GM21825 (cell line): ENCODE data around the gene SLC23A2.
"Not testable (repeated sequence)": the region's sequence is repeated elsewhere in the genome, so short reads cannot be mapped to it uniquely, and the experiment has no call there.

ENCODE experiments used
- ATAC-seq: cut with Tn5 transposase; IDR thresholded peaks from one replicate; pipeline ENCODE4 v1.9.1; 2021; ENCODE audit warnings: mild to moderate bottlenecking, moderate library complexity; ENCODE audit not compliant: unreplicated experiment

The SLC23A2 gene

DNA sequence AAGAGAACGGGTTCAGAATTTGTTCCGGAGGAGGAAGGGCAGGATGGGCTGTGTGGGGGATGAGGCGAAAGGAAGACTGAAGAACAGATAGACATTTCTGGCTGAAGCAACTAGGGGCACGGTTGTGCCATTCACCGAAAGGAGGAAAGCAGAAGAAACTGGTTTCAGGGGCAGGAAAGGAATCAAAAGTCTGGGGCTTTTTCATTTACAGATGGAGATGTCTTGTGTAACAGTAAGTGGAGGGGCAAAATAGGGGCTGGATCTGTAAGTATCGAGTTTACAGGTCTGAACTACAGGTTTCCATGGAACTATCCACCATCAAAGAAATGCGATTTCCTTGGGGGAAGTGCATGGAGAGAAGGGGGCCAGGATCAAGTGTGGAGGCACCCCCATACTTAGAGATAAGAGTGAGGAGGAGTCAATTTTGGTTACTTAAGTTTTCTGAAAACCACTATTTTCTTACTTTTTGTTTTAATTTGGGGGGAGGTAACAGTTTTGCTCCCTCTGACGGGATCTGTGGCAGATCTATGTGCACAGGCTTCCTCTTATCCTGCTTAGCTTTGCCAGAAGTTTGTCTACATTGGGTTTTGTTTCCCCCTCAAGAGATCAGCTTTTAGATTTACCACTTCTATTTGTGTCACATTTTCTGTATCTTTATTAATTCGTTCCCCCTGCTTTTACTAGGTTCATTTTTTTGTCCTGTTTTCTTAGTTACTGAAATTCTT, 120.1 kb downstream of the SLC23A2 start:
- no peak for ATAC-seq

DNA sequence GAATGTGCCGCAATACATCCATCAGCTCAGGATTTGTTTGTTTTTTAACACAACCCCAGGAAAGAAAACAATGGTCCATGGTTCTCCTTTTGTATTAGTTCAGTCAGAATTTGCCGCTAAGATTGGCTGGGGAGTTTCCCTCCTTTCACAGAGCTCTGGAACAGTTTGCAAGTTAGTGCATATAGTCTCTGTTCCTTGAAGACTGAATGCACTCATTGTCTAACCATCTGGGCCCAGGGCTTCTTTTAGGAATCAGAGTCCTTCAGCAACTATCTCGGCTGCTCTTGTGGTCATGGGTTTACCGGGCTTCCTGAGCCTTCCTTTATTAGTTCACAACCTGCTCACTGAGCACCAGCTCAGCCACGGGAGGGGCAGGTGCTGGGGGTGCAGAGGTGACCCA, 121.3 kb downstream of the SLC23A2 start:
- no peak for ATAC-seq

DNA sequence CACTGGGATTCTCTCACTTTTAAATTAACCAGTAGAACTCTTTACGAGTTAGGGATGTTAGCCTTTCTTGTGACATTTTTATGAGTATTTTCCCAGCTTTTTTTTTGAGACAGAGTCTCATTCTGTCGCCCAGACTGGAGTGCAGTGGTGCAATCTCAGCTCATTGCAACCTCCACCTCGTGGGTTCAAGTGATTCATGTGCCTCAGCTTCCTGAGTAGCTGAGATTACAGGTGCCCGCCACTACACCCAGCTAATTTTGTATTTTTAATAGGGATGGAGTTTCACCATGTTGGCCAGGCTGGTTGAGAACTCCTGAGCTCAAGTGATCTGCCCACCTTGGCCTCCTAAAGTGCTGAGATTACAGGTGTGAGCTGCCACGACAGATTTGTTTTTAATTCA, 123.2 kb downstream of the SLC23A2 start:
- ATAC-seq = not testable (repeated sequence)

DNA sequence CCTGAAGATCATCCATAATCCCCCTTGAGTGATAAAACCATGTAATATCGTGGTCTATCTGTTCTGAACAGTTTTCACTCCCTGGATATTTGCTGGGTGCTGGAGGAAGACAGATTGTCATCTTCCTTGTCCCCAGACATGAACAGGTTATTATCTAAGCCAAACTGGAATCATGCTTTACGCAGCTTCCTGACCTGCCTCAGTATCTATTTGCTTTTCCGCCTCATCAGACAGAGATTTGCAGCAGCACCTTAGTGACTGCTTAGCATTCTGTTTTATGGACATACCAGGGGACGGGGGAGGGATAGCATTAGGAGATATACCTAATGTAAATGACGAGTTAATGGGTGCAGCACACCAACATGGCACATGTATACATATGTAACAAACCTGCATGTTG, 124.6 kb downstream of the SLC23A2 start:
- ATAC-seq = no peak

DNA sequence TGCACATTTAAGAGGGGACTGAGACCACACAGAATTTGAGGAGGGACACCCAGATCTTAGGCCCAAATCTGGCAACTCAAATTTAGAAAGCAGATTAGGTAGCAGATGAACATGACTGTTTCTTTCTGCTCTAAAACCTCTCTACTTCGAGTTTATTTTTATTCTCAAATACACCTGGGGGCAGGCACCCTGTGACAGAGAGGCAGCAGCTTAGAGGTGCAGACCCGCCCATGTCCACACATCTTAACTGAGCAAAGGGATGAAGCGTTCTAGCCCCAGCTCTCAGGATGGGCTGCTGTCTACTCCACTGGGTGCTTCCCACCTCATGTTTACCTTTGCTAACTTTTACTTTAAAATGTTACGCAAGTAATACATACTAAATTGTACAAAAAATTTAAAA, 125.0 kb downstream of the SLC23A2 start:
- no peak for ATAC-seq

DNA sequence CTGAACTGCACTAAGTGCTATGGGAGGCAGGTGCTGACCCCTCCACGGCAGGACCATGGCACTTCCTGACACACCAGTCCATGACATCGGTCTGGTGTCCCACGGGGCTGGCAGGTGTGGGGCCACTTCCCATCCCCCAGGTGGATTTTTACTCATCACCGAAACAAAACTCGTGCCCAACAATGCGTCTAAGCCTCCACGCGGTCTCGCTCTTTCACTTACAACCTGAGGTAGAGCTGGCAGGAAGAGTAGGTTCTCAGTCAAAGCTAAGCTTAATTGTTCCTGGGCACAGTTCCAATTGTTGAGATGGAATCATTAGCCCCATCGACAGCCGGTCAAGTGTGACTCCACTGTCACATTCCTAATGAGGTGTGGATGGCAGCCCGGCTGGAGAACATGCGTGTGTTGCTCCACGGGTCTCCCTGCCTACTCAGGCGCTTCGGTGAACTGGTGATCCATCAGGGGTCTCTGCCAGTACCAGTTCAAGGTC, 125.7 kb downstream of the SLC23A2 start:
- ATAC-seq = no peak

DNA sequence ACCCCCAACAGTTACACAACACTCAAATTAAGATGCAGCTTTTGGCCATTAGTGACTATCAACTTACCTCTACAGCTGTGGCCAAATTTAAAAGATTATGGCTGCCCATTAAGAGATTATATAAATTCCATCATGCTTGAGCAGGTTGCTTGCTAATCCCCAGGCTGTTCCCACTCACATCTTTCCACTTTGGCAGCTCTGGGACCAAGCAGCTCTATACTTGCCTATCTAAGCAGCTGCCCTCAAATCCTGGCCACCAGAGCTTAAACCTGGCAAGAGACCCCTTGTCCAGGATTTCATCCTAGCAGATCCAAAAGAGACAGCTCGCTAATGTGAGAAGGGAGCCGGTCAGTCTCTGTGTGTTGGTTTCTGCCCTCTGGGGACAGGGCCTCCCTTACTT, 127.9 kb downstream of the SLC23A2 start:
- no peak for ATAC-seq

DNA sequence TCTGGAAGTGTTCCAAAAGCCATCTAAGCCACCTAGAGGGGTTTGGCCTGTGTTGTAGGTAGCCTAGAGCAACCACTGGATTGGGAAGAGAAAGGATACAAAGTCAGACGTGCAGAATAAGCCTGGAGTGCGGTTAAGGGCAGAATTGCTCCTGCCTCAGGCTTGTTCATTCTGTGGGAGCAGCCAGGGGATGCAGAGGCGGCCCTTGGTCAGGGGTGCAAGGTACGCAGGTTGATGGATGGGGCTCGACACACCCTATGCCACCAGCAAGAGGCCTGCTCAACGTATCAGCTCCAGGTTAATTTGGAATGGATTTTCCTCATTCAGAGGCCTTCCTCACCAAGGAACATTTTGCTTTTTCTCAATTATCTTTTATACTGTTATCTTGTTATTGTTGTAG, 129.8 kb downstream of the SLC23A2 start:
- ATAC-seq = no peak

DNA sequence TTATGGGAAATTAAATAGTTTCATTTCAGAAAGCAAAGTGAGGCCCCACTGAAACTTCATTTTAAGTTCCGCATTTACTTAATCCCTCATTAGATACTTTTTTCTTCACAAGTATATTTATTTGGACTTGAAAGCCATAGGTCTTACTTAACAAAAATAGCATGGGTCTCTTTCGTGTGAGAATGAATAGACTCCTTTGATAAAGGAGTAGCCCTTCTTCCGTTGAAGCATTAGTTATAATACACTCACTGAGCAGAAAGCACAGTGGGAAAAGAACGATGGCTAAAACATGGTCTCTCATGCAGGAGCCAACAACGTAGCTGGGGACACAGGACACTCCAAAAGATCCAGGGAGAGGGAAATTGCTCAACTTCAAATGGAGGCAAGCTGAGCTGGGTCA, 130.4 kb downstream of the SLC23A2 start:
- ATAC-seq = no peak

DNA sequence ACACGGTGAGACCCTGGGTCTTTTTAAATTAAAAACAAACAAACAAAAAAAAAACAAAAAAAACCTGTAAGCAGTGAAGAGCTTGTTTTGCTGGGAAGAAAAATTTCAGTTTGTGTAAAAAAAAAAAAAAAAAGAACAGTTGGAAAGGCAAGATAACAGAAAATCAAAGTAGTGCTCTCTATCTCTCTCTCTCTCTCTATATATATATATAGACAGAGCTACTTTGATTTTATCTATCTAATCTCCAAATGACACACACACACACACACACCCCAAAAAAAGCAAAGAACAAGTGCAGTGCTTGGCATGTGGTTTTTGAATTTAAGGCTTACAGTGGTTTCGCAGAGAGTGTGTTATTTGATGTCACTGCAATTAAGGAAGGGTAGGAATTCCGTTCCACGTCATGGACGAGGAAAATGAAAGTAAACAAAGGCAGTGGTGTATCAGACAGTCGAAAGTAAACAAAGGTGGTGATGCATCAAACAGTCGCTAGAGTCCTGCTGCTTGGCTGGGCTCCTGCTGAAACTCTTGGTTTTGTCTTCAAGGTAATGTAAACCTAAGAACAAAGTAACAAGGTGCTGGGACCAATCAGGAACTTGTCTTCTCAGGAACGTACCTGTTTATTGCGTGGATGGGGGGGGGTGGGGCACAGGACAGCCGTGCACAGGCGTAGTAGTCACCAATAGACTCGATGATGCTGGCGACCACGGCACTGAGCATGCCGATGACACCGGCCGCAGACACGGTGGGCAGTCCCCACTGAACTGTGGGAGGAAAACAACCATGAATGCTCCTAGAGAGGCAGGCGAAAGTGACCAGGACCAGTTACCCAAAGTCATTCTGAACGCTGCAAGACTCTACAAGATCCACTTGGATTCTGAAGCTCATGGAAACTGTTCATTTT, 131.8 kb downstream of the SLC23A2 start:
- ATAC-seq = no peak

DNA sequence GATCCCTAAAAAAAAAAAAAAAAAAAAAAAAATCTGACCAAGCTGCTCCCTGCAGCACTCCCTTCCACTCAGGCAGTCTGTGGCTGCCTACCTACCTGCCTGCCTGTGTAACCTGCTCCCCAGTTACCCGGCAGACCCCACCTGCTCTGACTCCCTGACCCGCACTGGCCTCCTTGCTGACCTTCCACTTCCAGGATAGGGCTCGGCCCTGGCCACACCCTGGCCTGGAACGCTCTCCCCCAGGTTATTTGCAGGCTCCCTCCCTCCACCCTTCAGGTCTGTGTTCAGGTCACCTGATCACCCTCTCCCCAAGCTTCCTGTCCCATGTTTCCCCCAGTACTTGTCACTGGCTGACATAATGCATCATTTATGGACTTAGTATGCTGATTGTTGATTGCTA, 134.3 kb downstream of the SLC23A2 start:
- ATAC-seq = no peak

DNA sequence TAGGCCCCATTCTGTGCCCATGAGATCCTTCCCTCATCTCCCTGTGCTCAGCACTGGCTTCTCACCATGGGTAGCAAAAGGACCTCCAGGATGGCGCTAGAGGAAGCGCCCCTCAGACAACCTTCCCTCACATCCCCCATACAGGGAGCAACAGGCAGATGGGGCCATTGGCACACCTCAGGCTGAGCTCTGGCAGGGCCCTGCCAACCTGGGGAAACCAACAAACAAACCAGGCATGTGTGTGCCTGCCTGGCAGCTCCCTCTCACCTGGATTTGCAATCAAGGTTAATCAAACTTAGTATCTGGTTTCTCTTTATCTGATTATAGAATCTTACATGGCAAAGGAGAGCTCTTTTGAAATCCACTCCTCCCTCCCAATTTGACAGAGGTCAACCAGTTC, 134.9 kb downstream of the SLC23A2 start:
- no peak for ATAC-seq

DNA sequence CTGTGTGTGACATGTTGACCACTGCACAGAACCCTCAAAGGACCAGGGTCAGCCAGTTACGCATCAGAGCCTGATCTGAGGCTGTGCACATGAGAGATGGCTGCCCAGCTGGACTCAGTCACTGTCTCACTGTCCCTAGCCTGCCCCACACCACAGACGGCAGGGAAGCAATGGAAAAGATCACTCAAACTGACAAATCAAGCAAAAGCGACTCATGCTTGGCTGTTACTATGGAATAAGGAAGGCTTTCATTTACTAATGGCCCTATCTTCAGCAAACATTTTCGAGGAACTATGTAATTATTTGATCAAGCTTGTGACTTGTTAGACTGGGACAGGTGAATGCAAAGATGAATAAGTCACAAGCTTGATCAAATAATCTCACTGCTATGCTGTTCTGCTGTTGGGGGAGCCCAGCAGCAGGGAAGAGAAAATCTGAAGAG, 137.0 kb downstream of the SLC23A2 start:
- ATAC-seq = no peak

DNA sequence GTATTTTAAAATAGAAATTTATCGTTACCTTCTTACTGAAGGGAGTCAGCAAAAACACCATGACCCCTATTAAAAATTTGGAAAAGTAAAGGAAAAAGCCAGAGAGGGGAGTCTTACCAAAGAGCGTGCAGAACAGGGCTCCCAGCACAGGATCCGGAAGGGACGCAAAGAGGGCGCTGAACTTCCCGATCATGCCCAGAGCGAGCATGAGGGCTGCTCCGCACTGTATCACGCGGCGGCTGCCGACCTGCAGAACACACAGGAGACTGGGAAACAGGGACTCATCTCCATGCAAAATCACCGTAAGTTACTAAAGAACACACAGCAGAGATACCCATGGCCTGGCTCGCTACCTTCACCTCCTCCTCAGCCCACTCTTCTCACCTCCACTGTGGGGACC, 138.6 kb downstream of the SLC23A2 start:
- ATAC-seq = no peak

DNA sequence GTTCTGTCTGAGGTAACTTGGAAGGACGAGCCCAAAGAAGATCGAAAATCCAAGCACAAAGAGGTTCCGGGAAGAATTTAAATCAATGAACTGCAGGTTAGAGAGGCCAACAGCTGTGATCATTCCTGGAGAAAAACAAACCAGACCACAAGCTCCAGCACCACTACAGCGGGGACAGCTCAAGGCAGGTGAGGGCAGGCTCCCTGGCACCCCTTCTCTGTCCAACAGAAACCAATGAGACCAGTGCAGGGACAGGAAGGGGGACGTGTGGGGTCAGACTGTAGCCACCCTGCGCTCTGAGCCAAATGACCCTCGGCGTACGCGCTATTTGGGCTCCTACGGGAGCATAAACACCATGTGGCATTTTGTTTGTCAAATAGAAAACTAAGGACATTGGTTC, 139.3 kb downstream of the SLC23A2 start:
- no peak for ATAC-seq

DNA sequence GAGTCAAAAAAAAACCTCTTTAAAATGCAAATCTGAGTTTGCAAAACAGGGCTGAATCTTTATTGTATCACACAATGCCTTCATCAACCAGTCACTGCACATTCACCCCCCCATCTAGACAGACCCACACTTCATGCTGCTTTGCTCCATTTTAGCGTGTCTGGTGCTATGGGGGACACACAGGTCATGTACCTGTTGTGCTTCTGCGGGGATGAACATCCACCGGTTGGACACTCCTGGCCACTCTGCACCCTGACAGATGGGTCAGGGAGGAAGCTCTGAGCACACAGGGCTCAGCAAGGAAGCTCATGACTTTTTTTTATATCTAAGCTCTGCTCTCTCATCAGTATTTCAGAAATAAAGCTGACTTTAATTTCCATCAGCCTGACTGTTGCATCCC, 143.3 kb downstream of the SLC23A2 start:
- no peak for ATAC-seq

DNA sequence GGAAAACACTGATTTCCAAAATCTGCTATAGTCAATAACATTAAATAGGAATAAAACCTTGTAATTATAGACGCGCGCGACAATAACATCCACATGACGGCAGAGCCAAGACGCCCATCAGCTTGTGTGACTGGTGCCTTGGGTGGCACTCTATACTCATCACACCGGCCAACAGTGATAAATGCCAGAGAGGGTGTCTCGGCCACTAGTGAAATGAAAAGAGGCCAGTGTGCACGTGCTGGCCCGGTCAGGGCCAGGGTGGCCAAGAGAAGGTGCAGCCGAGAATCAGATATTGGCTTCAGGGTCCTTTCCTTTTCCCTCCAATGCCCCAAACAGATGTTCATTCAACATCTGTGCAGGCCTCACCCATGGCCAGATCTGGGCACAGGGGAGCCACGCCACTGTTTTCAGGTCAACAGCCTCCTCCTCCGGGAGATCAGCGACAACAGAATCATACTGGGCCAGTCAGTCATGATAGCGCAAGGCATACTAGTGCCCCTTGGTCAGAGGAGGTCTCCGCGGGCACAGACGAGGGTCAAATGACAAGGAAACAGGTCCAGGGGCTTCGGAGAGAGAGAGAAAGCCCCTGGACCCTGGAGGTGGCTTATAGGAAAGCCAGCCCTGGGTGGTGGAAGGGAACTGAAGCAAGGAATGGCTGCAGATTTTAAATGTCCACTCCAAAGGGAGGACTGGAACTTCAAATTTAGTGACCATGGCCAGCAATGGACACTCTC, 145.1 kb downstream of the SLC23A2 start:
- ATAC-seq = no peak

DNA sequence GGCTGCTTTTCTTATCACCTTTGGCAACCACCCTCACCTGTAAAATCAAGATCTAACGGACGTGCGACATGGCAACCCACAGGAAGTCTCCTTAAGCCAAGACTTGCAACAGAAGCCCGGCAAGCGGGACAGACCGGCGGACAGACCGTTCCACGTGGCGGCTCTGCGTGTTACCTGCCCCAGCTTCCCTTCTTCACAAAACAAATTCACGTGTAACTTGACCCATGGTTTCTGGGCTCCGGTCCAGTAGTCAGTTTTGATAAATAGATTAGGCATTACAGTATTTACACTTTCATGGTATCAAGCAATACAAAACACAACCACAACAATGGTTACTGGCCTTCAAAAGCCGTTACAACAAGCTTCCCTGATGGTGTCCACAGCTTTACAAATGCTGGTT, 145.8 kb downstream of the SLC23A2 start:
- no peak for ATAC-seq

DNA sequence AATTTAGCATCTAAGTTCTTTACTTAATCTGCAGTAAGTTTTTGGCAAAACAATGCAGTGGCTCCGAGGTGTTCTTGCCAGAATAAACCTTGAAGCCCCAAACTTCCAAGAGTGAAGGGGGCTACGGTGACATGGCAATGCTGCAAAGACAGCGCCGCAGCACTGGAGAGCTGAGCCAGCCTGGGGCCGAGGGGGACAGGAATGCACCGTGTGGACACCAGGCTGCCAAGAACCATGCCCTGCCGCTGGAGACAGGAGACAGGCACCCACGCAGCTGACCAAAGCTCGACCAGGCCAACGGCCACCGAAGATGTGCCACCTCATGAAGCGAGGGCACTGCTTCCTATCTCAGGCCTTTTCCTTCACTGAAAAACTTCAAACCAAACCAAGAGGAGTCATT, 146.2 kb downstream of the SLC23A2 start:
- ATAC-seq = no peak

DNA sequence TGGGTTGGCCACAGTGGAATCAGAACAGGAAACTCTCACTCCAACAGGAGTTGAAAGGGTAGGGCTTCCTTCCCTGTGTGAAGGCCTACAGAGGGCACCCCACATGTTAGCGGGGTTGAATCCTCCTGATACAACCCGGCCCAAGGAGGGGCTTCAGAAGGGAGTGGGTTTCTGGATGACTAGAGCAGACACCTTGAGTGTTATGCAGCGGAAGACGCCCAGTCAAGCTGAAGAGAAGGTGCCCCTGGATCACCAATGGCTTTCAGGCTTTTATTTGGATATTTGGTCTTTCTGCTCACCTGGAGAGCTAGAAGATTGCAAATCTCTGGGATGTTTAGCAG, 146.8 kb downstream of the SLC23A2 start:
- no peak for ATAC-seq

DNA sequence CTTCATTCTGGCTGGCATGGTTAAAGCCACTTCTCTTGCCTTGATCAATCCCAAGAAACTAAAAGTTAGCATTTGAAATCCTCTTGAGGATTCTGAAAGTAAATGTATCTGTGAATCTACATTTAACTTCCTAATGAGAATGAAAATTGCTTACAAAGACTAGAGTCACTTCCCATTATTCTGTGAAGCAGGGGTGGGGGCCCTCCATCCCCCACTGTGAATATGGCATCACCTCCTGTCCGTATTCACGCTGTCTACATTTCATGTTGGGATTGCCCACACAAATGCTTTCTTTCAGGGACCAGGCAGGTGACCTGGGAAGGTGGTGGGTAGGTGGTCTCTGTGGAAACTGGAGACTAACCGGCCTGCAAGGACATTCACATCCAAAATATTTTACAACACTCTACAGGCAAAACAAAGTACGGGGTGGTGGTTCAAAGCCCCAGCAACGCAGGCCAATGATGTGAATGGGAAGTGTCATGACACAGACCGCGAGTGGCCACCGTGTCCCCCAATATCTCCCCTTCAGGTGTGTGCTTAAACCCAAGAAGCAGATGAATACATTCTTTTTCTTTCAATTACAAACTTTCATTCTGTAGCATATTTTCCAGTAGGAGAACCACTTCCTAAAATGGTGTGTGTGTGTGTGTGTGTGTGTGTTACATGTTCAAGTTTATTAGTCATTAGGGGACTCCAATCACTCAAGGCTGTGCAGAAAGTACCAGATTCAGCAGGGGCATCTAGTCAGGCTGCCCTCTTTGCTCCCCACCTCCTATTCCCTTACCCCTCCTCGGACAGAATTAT, 147.4 kb downstream of the SLC23A2 start:
- no peak for ATAC-seq
